ENCODE measurements around the gene CTXN1.

GRCh38 chr19:7908742-7909461 lies 17.0 kb downstream of the CTXN1 start:
- TF ChIP-seq CTCF (tag by site-specific recombination; IDR thresholded peaks at IDR 0.05): no peak
- no peak for TF ChIP-seq ZNF513 (tag by site-specific recombination; IDR thresholded peaks at IDR 0.05)
- TF ChIP-seq ZBTB48 (tag by site-specific recombination; IDR thresholded peaks at IDR 0.05): no peak
- no peak for TF ChIP-seq KLF7 (tag by site-specific recombination; IDR thresholded peaks at IDR 0.05; ENCODE audit: borderline replicate concordance)
- no peak for TF ChIP-seq ZSCAN18 (tag by site-specific recombination; IDR thresholded peaks at IDR 0.05)
- no peak for TF ChIP-seq REST (tag by site-specific recombination; IDR thresholded peaks at IDR 0.05)
